Fibroblast of pulmonary artery (primary cell): ENCODE results near the gene TMEM132E.

Experiments
- DNase-seq: peaks from one replicate; pipeline ENCODE4 v3.0.0-alpha.2; 2010; ENCODE audit warnings: low read depth
- H3K4me3 ChIP-seq: replicated peaks from 2 replicates; pipeline ENCODE4 v1.5.1; 2011; ENCODE audit warnings: low read depth, mild to moderate bottlenecking, control low read depth, low read length, moderate library complexity
- CTCF ChIP-seq: IDR thresholded peaks from 2 replicates; pipeline ENCODE4 v1.5.1; 2011; ENCODE audit warnings: mild to moderate bottlenecking, control low read depth, low read length, inconsistent platforms; ENCODE audit errors: missing control alignments

Gene TMEM132E

DNA sequence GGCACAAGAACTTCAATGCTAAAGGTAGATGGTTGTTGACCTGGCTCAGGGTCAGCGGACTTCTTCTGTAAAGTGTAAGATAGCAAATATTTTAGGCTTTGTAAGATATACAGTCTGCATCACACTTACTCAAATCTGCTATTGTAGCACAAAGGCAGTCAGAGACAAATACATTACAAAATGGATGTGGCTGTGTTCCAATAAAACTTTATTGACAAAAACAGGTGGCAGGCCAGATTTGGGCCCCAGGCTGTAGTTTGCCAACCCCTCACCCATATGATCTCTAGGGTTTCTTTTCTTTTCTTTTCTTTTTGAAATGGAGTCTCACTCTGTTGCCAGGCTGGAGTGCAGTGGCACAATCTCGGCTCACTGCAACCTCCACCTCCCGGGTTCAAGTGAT, 39.5 kb upstream of the TMEM132E start:
- no peak for DNase-seq
- no peak overlapping the region for H3K4me3 ChIP-seq
- TF ChIP-seq CTCF: no peak

GRCh38 chr17:34542700-34543336, 36.6 kb upstream of the TMEM132E start:
- no peak overlapping the region for H3K4me3 ChIP-seq
- DNase-seq: peak; percentile 31
- peak; percentile 78 for TF ChIP-seq CTCF

DNA sequence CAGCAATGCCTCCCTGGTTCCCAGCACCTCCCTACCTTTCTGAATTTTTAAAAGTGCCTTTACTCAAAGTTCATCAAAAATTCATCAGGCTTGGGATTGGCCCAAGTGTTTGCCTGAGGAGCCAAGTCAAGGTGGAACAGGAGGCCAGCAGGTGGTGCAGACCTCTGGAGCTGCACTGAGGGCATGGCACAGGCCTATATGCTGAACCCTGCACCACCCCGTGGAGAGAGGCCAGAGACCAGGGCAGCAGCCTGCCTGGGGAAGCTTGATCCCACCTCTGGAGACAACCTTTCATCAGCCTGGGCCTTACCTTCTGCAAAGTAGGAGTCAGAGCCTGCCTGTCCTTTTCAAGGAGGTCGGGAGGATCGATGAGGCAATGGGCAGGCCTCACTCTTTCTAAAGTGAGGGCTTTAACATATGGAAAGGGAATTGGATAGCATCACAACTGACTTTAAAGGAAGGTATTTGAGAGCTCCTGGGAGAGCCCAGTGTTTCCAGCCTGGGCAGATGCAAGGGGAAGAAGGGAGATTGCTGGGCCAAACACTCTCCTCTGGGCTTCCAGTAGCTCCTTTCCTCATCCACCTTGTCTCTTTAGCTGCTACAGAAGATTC, 31.8 kb upstream of the TMEM132E start:
- H3K4me3 ChIP-seq: no peak overlapping the region
- DNase-seq: no peak
- no peak for TF ChIP-seq CTCF

DNA sequence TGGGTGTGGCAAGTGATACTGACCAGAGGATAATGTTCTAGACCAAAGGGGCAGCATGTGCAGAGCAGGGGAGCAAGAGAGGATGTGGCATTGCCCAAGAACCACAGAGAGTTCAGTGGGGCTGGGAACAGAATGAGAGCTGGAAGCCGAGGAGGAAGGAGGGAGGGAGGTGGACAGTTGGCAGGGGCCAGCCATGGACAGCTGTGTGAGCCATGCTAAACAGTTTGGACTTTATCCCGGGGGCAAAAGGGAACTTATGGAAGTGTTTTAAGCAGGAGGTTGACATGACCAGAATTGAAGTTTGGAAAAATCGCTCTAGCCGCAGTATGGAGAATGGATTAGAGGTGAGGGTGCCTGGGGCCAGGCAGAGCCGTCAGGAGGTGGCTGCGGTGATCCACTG, 29.4 kb upstream of the TMEM132E start:
- no peak overlapping the region for H3K4me3 ChIP-seq
- TF ChIP-seq CTCF: no peak
- no peak for DNase-seq

GRCh38 chr17:34553907-34554306, 25.5 kb upstream of the TMEM132E start:
- no peak overlapping the region for H3K4me3 ChIP-seq
- no peak for DNase-seq

DNA sequence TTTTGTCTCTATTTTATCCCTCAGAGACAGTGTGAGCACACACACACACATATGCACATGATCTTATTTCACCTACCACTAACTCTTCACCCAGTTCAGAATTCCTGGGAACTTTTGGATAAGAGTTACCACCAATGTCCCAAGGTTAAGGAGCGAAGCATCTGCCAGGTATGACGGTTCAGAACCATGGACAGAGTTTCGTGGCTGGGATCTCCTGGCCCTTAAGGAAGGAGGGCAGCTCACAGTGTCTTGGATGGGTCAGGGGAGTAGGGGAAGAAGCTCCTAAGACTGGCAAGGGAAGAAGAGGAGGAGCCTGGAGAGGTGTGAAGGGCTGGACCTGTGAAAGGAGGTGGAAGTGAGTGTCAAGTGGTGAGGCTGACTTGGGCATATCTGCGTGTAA, 23.0 kb upstream of the TMEM132E start:
- no peak overlapping the region for H3K4me3 ChIP-seq
- no peak for TF ChIP-seq CTCF
- peak; percentile 37 for DNase-seq

More at GRCh38 chr17:34553907-34554306, 25.5 kb upstream of the TMEM132E start:
- TF ChIP-seq CTCF: no peak

DNA sequence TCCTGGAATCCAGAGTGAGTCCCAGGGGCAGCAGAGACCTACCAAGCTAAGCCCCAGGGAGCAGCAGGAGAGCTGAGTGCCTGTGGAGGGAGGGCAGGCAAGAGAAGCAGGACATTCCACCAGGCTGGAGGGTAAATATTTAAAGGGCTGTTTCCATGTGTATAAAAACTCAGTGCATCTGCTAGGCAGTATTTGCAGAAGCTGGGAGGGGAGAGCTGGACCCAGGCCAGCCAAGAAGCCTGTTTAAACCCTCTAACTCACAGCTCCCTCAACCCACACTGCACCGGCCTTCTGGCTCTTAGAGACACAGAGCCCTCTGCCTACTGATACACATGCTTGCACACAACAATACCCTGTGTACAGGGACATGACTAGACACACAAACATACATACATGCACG, 22.5 kb upstream of the TMEM132E start:
- DNase-seq: no peak
- TF ChIP-seq CTCF: no peak
- H3K4me3 ChIP-seq: no peak overlapping the region
